NOMO-1 treated with DMSO at 0.1 percent for 48 hours (cell line): ENCODE data around the gene KCNK16.
A peak's percentile ranks its signal among the peaks of the same experiment; 100 is the strongest.

Experiments
- DNase-seq: peaks from one replicate; lab custom pipeline; 2025; ENCODE audit not compliant: unreplicated experiment; lab: John Stamatoyannopoulos, UW

Gene KCNK16

GRCh38 chr6:39312912-39313525 is 9.5 kb downstream of the KCNK16 start:
- DNase-seq, result no peak

DNA sequence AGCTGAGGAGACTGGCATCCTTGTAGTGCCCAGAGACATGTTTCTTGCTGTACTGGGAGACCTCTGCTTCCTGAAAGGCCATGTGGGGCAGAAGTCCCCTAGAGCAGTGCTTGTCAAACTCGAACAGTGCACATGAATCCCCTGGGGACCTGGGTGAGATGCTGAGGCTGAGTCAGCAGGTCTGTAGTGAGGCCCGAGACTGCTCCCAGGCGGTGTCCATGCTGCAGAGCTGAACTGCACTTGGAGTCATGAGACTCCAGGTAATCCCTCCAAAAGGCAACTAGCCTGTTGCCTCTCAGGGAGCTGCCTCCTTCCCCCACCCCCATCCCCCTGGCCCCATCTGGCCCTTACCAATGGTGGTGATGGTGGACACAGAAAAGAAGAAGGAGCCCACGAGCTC is 12.0 kb downstream of the KCNK16 start:
- no peak for DNase-seq

GRCh38 chr6:39309942-39310531 is 12.5 kb downstream of the KCNK16 start:
- DNase-seq, result peak; percentile 44

- DNase-seq, result no peak
These were observed 15.0 kb downstream of the KCNK16 start for GRCh38 chr6:39307462-39307861.

DNA sequence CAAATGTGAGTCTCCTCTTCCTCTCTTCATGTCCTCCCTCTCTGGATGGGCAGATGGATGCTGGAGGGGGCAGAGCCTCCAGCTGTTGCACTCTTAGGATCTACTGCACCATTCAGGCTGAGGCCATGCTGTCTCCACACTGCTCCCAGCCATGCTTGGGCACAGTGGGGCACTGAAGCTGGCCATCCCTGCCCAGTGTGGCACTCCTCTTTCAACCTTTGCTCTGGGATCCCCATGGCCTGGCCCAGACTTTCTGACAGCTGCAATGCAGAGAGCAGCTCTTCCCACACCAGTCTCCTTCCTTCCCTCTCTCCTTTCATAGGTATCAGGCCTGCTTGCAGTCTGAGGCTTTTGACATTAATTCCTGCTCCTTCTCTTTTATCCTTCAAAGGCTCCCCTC is 17.6 kb downstream of the KCNK16 start:
- DNase-seq, result no peak

GRCh38 chr6:39303425-39304153 is 18.9 kb downstream of the KCNK16 start:
- DNase-seq, result no peak

GRCh38 chr6:39302669-39303424 is 19.7 kb downstream of the KCNK16 start:
- peak; percentile 81 for DNase-seq

DNA sequence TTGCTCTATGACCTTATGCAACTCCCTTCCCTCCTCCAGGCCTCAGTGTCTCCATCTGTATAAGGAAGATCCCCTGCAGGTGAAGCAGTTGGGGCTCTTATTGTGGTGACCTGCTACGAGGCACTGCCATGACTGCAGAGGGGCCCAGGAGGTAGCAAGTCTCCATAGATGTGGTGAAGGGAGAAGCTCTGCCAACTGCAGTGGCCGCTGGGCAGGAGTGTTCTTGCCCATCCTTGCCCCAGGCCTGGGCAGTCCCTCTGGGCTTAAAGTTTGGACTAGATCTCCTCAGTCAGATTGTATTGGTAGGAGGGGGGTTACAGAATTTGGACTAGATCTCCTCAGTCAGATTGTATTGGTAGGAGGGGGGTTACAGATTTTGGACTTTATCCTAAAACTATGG is 20.5 kb downstream of the KCNK16 start:
- no peak for DNase-seq

DNA sequence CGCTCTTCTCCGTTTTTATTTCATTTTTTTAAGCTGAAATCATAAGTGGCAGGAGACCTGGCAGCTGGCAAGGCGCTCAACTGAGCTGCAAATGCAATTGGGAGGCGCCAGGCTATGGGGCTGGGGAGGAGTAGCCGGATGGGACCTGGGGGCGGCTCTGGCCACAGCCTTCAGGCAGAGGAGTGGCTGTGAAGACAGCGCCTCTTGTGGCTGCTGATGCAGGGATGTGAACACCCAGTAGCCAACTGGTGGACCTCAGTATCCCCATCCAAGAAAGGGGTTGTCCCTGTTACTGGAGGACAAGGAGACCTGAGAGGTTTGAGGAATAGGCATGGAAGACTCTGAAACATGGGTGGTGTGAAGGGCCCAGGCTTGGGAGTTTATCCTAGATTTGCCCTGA is 20.9 kb downstream of the KCNK16 start:
- no peak for DNase-seq

- DNase-seq, result peak; percentile 8
These were observed 21.8 kb downstream of the KCNK16 start for GRCh38 chr6:39300739-39301138.

DNA sequence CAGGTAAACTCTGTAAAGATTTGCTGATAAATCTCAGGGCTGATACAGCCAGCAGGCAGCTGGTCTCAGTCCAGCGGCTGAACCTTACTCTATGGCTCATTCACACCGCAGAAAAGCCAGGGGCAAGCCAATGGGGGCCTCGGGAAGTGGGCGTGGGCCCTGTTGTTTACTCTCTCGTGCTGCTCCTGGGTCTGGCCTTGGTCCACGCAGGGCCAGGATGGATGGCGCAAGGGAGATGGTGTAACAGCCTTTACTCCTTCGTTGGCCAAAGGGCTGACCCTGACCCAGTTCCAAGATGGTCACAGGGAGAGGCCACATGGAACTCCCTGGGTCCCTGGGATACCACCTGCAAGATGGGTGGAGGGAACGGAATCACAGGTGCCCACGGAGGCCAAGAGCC is 24.4 kb downstream of the KCNK16 start:
- DNase-seq, result no peak

DNA sequence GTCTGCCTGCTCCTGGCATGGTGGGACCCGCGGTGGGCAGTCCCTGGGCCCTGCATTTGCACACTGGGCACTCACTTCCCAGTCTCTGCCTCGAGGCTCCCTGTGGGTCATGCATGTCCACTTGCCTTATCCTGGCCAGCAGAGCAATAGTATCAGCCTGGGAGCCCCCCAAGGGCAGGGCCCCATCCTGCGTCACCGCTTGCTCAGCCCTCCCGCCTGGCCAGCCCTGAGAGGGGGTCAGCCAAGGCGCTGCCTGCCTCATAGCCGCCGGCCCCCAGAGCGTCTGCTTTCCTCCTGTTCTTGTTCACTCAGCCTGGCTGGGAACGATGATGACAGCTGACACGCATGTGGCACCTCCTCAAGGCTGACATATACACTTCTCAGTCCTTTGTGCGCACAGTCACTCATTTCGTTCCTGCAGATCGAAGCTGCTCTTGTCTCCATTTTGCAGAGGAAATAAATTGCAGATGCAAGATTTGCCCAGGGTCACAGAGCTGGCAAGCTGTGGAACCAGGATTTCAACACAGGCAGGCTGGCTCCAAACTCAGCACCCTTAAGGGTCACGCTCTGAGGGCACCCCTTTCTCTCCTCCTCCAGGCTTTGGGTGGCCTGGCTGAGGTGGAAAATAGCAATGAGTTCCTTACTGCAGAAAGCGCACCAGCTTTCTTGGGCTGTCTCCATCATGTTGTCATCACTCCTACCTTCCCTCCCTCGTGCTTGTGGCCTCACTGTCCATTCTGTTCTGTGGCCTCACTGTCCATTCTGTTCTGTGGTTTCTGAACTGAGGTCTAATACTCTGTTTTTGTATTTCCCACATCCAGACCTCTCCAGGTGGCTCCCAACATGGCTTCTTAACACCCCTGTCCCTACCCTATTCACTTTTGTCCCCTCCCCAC is 25.5 kb downstream of the KCNK16 start:
- DNase-seq, result no peak

DNA sequence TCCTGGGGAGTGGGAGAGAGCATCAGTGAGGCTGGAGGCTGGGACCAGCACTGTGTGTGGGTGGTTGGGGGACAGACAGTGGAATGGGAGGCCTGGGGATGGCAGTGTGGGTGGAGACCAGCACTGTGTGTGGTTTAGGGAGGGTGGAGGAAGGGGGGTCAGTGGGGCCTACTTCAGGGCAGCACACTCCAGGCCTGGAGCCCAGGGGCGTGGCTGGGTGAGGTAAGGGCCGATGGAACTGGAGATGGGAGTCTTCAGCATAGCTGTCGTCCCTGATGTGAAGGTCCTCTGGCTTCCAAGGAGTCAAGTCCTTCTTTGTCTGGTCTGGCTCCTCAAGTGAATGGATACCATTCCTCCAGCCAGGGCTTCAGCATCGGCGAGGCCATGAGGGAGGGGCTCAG is 26.9 kb downstream of the KCNK16 start:
- DNase-seq, result no peak

- no peak for DNase-seq
These were observed 27.6 kb downstream of the KCNK16 start for GRCh38 chr6:39294899-39295298.

GRCh38 chr6:39294133-39294532 is 28.4 kb downstream of the KCNK16 start:
- DNase-seq, result no peak

GRCh38 chr6:39292637-39293036 is 29.9 kb downstream of the KCNK16 start:
- DNase-seq, result no peak

GRCh38 chr6:39289490-39289889 is 33.0 kb downstream of the KCNK16 start:
- DNase-seq, result peak; percentile 18

- DNase-seq, result no peak
These were observed 34.9 kb downstream of the KCNK16 start for GRCh38 chr6:39287601-39288000.

DNA sequence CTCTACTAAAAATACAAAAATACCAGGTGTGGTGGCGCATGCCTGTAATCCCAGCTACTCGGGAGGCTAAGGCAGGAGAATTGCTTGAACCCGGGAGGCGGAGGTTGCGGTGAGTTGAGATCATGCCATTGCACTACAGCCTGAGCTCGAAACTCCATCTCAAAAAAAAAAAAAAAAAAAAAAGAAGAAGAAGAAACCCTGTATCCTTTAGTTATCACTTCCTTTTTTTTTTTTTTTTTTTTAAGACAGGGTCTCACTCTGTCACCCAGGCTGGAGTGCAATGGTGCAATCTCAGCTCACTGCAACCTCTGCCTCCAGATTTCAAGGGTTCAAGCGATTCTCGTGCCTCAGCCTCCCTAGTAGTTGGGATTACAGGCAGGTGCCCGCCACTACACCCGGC is 35.9 kb downstream of the KCNK16 start:
- DNase-seq, result peak; percentile 71

DNA sequence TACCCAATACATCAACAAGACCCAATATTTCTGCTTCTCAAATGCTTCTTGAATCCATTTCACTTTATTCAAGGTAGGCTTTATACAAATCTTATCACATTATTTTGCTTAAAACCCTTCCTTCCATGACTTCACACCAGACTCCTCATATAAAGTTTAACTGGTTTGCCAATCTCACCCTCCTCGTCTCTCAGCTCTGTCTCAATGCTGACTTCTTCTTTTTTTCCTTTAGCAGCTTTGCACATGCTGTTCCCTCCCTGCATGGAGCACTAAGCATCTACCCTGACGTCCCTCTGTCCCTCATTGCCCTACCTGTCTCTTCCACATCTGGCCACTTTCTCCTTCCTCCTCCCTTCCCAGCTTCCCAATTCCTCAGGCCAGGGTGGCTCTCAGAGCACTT is 39.7 kb downstream of the KCNK16 start:
- peak; percentile 61 for DNase-seq
